Left kidney (tissue), 2 donors: Measurements from ENCODE around the gene ALDOA. TPM values are rescaled to one million over a fixed set of nuclear protein-coding genes. Genes with fewer than 3 reads are reported as not detected.
"Not testable (repeated sequence)": the region's sequence is repeated elsewhere in the genome, so short reads cannot be mapped to it uniquely, and the experiment has no call there.

Source experiments
- DNase-seq: peaks from one replicate; pipeline ENCODE4 v3.0.0-alpha.2; 2013
- polyA plus RNA-seq: library from polyadenylated mRNA; unstranded; fragments of 120-200 nt; gene quantifications from one replicate; pipeline ENCODE4 v1.2.1, GENCODE V29; 2013; ENCODE audit not compliant: insufficient read length

Gene ALDOA
- polyA plus RNA-seq, 1 donor: 449 TPM

GRCh38 chr16:30032083-30032819 is 33.3 kb upstream of the ALDOA start:
- DNase-seq: peak; percentile 78

DNA sequence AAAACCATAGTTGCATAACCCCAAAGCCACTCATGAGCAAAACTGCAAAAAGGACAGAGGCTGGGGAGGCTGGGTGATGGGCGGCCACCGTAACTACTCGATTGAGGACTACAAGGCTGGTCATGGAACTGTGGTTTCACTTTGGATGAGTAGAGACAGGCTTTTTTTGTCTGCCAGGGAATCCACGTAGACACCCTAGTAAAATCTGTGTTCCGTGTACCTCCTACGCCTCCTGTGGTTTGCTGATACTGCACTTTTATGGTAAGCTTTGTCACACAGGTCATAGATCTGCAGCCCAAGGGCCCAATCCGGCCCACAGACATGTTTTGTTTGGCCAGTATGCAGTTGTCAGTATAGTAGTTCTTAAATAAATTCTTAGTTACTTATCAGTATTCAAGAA is 32.3 kb upstream of the ALDOA start:
- no peak for DNase-seq

- no peak for DNase-seq
Observed at GRCh38 chr16:30040221-30040620, 25.3 kb upstream of the ALDOA start.

DNA sequence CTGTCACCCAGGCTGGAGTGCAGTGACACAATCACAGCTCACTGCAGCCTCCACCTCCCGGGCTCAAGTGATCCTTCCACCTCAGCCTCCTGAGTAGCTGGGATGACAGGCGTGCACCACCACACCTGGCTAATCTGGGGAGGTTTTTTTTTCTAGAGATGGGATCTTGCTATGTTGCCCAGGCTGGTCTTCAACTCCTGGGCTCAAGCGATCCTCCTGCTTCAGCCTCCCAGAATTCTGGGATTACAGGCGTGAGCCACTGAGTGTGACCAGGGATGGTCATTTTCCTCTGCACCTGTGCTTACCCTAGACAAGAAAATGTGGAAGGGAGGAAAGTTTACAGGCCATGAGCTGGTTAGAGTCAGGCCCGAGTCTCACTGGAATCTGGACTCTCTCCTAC is 24.9 kb upstream of the ALDOA start:
- not testable (repeated sequence) for DNase-seq

GRCh38 chr16:30041841-30042240 is 23.7 kb upstream of the ALDOA start:
- DNase-seq: no peak

DNA sequence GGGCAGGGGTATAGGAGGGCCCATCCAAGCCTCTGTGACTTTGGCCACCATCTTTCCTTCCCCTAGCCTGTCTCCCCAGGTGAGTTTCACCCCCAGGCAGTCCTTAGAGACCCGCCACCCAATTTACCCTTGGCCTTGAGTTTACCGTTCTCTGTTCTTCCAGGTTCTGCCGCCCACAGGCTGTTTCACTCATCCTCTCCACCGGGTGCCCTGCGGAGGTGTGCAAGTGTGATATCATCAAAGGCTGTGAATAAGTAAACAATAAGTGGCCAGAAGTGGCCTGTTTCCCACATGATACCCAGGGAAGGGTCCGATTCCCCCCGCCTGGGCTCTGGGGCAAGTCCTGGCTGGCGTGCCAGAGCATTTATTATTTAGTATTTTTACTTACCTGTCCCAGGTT is 19.4 kb upstream of the ALDOA start:
- DNase-seq: no peak

- no peak for DNase-seq
Observed at GRCh38 chr16:30046588-30046987, 19.0 kb upstream of the ALDOA start.

- no peak for DNase-seq
Observed at GRCh38 chr16:30049871-30050270, 15.7 kb upstream of the ALDOA start.

- no peak for DNase-seq
Observed at GRCh38 chr16:30051518-30051917, 14.0 kb upstream of the ALDOA start.

- DNase-seq: peak; percentile 89
Observed at GRCh38 chr16:30052671-30053372, 12.7 kb upstream of the ALDOA start.

DNA sequence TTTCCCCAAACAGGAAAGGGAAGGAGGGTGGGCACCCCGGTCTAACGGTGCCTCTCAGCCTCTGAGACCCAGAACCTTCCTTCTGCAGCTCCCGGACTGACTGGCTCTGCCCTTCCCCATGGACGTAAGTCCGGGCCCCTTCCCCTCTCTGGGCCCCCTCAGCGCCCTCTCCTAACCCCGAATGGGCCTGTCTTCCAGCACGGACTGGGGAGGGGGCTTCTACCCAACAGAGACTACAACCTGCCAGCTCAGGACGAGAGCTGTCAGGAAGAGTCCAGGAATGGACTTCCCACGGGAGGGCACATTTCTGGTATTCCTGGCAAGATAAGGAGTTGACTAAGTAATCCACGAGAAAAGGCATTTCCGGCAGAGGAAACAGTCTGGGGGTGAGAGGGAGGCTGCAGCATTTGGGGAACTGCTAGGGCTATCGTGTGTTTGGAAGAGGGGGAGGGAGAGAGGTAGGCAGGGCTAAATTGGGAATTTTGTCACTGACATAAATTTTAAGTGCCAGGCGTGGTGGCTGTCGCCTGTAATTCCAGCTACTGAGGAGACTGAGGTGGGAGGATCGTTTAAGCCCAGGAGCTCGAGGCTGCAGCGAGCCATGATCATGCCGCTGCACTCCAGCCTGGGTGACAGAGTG is 12.1 kb upstream of the ALDOA start:
- no peak for DNase-seq

DNA sequence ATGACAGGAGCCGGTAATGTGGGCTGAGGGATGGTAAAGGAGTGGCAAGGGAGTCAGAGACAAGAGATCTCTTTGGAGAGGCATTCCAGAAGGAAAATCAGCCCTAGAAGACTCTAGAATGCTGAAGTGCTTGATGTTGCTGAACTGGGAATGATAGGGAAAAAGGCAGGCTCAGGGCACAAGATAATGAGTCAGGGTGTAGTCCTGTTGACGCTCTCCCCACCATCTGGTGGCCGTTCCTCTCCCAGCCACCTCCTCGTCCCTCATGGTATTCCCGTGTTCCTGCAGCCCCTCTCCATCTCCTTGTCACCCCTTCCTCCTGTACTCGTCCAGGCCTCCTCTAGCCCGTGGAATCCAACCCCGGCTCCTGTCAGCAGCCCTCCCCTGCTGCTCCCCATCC is 11.1 kb upstream of the ALDOA start:
- no peak for DNase-seq

GRCh38 chr16:30054959-30055553 is 10.5 kb upstream of the ALDOA start:
- DNase-seq: no peak

DNA sequence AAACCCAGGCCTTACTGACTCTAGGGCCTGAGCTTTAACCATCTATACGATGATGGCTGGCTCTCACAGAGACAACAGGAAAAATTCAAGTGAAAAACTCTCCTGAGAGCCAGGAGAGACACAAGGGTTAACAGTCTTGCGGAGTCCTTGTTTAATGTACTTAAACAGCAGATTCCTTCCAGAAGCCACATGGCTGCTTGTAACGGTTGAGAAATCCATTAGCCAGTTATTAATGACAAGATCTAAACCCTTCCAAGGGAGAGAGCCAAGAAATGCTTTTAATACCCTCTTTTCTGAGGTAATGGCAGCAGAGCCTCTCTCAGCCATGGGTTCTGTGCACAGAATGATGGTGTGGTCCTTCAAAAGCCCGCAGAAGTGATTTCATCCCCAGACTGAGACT is 5.2 kb upstream of the ALDOA start:
- DNase-seq: no peak

- no peak for DNase-seq
Observed at GRCh38 chr16:30060836-30061554, 4.6 kb upstream of the ALDOA start.

DNA sequence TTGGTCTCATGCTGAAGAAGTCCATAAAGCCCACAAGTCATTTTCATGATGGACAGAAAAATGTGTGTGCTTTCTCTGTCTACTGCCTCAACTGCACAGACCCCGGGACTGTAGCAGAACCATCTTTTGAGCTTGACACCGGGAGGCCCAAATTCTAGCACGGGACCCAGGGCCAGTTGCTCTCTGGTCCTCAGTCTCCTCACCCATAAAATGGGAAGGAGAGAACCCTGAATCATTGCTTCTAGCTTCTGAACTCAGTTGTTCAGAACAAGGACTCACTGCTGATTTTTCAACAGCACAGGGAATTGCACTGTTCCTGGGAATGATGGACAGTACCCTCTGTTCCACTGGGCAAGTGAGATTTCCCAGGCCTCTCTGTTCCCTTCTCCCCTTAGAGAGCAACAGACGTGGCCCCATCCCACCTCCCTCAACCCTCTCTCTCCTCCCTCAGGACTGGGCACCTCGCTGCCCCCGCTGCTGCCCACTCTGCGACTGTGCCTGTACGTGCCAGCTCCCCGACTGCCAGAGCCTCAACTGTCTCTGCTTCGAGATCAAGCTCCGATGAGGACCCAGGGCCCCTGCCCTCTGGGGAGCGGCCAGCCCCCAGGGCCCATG is 2.2 kb upstream of the ALDOA start:
- DNase-seq: no peak

DNA sequence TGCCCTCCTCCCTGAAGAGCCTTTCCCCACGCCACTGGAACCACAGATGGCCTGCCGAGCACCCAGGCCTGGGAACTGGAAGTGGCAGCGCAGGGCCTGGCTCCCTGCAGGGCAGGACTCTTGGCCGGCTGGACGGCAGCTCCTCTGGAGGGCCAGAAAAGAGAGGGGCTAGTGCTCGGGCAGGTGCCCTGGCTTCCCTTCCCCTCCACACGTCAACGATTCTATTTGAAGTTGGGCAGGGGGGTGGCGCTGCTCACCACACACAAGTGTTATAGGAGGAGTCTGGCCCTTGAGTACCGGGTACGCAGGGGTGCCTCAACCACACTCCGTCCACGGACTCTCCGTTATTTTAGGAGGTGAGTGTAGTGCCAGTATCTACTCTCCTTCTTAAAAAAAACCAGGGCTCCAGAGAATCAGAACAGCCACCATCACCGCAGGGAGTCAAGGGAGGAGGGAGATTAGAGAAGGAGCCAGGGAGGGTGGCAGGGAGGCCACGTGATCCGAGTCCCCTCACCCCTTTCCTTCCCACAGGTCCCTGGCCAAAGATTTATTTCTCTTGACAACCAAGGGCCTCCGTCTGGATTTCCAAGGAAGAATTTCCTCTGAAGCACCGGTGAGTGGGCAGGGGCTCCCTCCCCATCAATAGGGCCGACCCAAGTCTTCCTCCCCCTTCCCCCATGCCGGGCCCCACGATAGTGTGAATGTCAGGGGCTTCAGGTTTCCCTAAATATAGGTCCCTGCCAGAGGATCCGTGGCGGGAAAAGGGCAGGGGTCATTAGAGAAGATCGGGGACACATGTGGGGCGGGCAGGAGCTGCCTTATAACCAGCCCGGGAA is 1.4 kb upstream of the ALDOA start:
- DNase-seq: peak; percentile 81

- DNase-seq: no peak
Observed at GRCh38 chr16:30064729-30065101, 845 bp upstream of the ALDOA start.

- DNase-seq: no peak
Observed at GRCh38 chr16:30065943-30066760, 592 bp downstream of the ALDOA start.
